Measurements from ENCODE around the gene SOX5. TPM values are rescaled to one million over a fixed set of nuclear protein-coding genes. Genes with fewer than 3 reads are reported as not detected.

The SOX5 gene
- total RNA-seq, 1 experiment from 2014 or later = 3.1 TPM

GRCh38 chr12:23744696-23745095 lies 204.8 kb downstream of the SOX5 start:
- H3K9me3 Mint-ChIP-seq = no peaks in the 10 kb centered on the region
- Histone ChIP-seq H3K23me2 (ENCODE audit: insufficient read length, low read depth, low read length, poor library complexity, severe bottlenecking) (no peaks in the 10 kb centered on the region), H2AK5ac (ENCODE audit: insufficient read length, low read length) (no peak overlapping the region), H3K14ac (ENCODE audit: insufficient read depth, low read length) (no peak overlapping the region), H2BK15ac (ENCODE audit: low read depth, low read length) (no peak overlapping the region), H3K9ac (ENCODE audit: extremely low read depth, insufficient read length, low read length) (no peak overlapping the region), H3K27me3 (ENCODE audit: insufficient read depth, low read length) (no peaks in the 10 kb centered on the region), H2BK12ac (ENCODE audit: insufficient read length, low read depth, low read length) (no peak overlapping the region), H2BK20ac (ENCODE audit: low read depth, low read length, poor library complexity, severe bottlenecking) (no peak overlapping the region), H3K9me3 (ENCODE audit: control insufficient read depth, low read depth, low read length) (no peaks in the 10 kb centered on the region), H4K20me1 (ENCODE audit: control insufficient read depth, insufficient read depth, insufficient read length) (no peaks in the 10 kb centered on the region), H3K79me2 (ENCODE audit: insufficient read depth, low read length) (no peaks in the 10 kb centered on the region), H3K4me1 (ENCODE audit: insufficient read depth, low read length) (peaks cover 5% of the 10 kb centered on the region; the same call in 1 of the 2 replicates), H3K79me1 (ENCODE audit: insufficient read depth, low read depth, low read length, poor library complexity, severe bottlenecking) (no peaks in the 10 kb centered on the region), H3K18ac (ENCODE audit: insufficient read length, low read depth, low read length) (no peak overlapping the region), H4K8ac (replicated peaks; ENCODE audit: insufficient read length, low read depth, low read length) (no peak overlapping the region), H3K56ac (ENCODE audit: insufficient read length, low read depth, low read length) (no peak overlapping the region), H3T11ph (ENCODE audit: low read length) (no peak overlapping the region), H2BK5ac (ENCODE audit: insufficient read length, low read length) (no peak overlapping the region), H4K91ac (ENCODE audit: insufficient read length, low read depth, low read length) (no peak overlapping the region), H3K23ac (ENCODE audit: insufficient read length, low read depth, low read length) (no peak overlapping the region), H3K4me2 (ENCODE audit: insufficient read depth, insufficient read length, low read length) (no peak overlapping the region), H2BK120ac (ENCODE audit: low read depth, low read length, poor library complexity, severe bottlenecking) (no peak overlapping the region), H2AFZ (ENCODE audit: low read length) (no peak overlapping the region), H4K5ac (ENCODE audit: insufficient read length, low read depth, low read length) (no peak overlapping the region), H3K27ac (ENCODE audit: insufficient read length, low read depth, low read length) (no peak overlapping the region), H3K4ac (ENCODE audit: low read depth, low read length) (no peak overlapping the region)
- no CpG with 5 or more reads among the region's 3 CpGs for WGBS (ENCODE audit: extremely low coverage, insufficient read length, low lambda C conversion rate)
- H3K27me3 Mint-ChIP-seq (ENCODE audit: low read depth) = no peaks in the 10 kb centered on the region
- peaks cover 0 to 9% (median 0%) of the 10 kb centered on the region in 3 experiments; a peak in 1 of 7 replicates for H3K36me3 Mint-ChIP-seq (ENCODE audit: insufficient read depth in 1 of 3, low read depth in 3 of 3)
- peaks cover 9 to 15% of the 10 kb centered on the region in 2 experiments for H3K4me1 Mint-ChIP-seq
- no peak for TF ChIP-seq CTCF (conservative IDR thresholded peaks at IDR 0.05)
- no peak overlapping the region for H3K4me3 Mint-ChIP-seq
- DNase-seq = no peak
- no peak overlapping the region for H3K27ac Mint-ChIP-seq

Data from H9 (cell line).